GM19240 (cell line): ENCODE measurements around the gene RABL6.
"Not testable (repeated sequence)": the region's sequence is repeated elsewhere in the genome, so short reads cannot be mapped to it uniquely, and the experiment has no call there.

ENCODE experiments used
- DNase-seq: peaks from one replicate; pipeline ENCODE4 v3.0.0; 2011; ENCODE audit warnings: low spot score; ENCODE audit not compliant: insufficient read length

Gene RABL6, protein sequence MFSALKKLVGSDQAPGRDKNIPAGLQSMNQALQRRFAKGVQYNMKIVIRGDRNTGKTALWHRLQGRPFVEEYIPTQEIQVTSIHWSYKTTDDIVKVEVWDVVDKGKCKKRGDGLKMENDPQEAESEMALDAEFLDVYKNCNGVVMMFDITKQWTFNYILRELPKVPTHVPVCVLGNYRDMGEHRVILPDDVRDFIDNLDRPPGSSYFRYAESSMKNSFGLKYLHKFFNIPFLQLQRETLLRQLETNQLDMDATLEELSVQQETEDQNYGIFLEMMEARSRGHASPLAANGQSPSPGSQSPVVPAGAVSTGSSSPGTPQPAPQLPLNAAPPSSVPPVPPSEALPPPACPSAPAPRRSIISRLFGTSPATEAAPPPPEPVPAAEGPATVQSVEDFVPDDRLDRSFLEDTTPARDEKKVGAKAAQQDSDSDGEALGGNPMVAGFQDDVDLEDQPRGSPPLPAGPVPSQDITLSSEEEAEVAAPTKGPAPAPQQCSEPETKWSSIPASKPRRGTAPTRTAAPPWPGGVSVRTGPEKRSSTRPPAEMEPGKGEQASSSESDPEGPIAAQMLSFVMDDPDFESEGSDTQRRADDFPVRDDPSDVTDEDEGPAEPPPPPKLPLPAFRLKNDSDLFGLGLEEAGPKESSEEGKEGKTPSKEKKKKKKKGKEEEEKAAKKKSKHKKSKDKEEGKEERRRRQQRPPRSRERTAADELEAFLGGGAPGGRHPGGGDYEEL

DNA sequence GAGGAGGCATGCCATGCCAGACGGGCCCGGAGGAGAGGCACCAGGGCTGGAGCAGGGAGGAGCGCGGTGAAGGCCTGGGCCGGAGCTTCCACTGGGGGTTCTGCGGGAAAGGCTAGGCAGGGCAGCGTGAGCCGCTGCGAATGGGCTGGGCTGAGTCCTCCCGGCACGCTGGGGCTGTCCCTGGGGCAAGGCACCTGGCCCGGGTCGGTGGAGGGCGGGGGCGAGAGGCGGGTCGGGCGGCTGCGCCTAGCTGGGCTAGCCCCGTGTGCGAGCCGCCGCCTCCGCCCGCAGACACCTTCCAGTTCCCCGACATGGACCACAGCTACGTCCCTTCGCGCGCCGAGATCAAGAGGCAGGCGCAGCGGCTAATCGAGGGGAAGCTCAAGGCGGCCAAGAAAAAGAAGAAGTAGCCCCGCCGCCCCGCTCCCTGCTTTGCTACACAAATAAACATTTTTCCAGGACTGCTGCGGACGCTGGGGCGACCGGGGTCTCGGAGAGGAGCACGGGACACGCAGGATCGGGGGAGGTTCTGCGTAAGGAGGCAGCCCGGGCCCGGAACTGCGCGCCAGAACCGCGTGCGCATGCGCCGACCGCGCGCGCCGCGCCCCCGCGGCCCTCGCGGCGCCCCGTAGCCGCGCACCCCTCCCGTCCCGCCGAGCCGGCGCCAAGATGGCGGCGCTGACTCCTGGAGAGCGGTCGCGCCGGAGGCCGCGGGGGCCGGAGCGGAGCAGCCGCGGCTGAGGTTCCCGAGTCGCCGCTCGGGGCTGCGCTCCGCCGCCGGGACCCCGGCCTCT lies at the start of gene RABL6:
Gene RABL6, plus strand, starts transcription at position 668 of the 794 bp plus-strand sequence. CDS start 249 bp downstream, outside the sequence.
- DNase-seq, result peak; percentile 97

DNA sequence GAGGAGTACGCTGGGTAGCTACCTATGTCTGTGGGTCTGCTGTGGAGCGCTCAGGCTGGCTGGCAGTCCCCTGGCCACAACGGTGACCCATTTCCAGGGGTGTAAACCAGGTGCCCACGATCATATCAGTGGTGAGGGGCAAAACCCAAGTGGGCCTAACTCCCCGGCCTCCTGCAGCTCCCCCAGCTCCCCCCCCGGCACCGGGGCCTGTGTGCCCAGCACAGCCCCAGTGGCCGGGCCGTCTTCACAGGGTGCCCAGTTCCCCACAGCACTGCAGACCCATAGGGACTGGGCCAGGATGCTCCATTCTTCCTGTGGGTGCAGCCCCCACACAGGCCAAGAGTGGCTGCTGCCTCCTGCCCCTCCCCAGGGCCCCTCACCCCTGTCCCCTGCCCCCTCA lies 48.7 kb upstream of the RABL6 start:
- no peak for DNase-seq

DNA sequence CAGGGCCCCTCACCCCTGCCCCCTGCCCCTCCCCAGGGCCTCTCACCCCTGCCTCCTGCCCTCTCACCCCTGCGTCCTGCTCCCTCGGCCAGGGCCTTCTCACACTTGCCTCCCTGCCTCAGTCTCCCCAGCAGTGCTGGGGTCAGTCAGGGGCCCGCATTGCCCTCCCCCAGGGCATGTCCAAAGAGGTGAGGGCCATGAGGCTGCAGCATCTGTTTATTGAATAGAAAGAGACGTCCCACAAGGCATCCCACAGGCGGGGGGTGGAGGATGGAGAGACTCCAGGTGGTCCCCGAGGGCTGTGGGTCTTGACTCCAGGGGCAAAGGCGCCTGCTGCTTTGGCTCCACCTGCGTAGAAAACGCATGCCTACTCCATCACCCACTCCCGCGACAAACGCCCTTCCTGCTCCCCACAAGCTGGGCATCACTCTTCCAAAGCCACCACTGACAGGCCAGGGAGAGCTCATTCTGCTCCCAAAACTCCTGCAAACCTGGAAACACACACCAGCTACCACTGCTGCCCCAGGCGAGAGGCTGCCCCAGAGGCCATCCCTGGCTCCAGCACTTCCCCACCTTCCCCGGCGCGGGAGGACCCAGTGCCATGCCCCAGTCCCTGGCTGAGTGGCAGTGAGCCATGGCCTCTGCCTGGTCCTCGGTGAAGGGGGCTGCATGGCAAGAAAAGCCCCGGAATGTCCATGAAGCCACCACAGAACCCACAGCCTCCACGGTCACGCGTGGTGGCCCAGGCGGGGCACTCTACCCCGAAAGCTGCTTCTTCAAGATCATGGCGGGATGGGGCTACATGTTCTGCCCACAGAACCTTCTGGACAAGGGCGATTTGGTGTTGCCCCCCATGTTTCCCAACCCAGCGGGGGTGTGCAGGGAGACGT lies 48.1 kb upstream of the RABL6 start:
- no peak for DNase-seq

DNA sequence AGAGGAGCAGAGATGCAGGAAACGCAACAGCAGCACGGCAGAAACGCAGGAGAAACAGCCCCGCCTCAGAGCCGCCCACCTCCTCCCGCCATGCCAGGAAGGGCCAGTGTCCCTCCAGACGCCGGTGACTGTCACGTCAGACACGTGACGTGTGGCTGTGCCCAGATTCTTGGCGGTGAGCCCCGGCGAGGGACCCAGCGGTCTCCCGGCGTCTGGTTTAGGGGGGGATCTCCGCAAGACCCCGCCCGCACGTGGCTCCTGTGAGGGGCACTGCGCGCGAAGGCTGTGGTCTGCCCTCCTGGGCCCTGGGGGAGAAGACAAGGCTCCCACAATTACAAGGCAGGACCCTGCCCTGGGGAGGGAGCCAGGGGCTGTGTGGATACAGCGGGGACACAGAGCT lies 47.3 kb upstream of the RABL6 start:
- DNase-seq, result no peak

DNA sequence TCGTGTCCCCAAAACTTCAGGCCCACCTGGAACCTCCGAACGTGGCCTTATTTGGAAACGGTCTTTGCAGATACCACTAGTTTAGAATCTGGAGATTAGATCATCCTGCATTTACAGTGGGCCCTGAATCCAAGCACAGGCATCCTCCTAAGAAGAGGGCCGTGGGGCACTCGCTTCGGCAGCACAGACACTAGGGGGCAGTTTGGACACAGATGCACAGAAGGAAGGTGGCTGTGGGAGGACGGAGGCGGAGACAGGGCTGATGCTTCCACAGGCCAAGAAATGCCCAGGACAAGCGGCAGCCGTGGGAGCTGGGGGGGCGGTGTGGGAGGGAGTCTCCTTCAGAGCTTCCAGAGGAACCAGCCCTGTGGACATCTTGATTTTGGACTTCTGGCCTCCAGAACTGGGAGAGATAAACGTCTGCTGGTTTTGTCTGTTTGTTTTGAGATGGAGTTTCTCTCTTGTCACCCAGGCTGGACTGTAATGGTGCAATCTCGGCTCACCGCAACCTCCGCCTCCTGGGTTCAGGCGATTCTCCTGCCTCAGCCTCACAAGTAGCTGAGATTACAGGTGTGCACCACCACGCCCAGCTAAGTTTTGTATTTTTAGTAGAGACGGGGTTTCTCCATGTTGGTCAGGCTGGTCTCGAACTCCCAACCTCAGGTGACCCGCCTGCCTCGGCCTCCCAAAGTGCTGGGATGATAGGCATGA lies 46.8 kb upstream of the RABL6 start:
- not testable (repeated sequence) for DNase-seq

DNA sequence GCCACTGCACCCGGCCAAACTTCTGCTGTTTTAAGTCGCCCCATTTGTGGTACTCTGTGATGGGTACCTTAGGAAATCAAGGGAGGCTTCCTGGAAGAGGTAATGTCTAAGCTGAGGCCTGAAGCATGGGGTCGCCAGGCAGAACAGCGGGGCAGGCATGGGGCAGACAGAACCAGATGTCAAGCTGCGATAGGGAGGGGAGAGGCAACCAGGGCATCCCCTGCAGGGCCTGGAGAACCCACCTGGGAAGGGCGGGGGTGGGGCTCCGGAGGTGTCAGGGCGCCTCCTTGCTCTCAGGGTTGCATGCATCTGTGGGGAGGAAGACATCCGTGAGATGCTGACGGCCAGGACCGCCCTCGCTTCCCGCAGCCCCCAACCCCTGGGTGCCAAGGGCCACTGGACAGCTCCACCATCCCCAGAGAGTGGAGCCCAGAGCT lies 46.2 kb upstream of the RABL6 start:
- DNase-seq, result no peak

DNA sequence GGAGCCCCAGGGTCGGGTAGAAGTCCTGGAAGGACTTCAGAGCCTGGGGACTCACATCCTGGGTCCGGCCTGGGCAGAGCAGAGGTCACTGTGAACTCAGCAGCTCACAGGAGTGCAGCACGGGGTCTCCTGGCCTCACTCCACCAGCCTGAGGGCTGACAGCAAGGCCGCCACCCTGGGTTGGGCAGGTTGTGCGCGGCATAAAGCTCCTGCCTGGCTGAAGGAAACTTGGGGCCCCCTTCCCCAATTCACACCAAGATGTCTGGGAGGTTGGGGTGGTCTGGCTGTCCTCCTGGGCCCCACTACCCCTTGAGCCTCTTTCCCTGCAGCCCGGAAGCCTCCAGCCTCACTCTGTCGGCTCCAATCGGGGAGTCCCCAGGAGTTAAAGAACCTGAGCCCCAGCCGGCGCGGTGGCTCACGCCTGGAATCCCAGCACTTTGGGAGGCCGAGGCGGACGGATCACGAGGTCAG lies 45.5 kb upstream of the RABL6 start:
- no peak for DNase-seq

DNA sequence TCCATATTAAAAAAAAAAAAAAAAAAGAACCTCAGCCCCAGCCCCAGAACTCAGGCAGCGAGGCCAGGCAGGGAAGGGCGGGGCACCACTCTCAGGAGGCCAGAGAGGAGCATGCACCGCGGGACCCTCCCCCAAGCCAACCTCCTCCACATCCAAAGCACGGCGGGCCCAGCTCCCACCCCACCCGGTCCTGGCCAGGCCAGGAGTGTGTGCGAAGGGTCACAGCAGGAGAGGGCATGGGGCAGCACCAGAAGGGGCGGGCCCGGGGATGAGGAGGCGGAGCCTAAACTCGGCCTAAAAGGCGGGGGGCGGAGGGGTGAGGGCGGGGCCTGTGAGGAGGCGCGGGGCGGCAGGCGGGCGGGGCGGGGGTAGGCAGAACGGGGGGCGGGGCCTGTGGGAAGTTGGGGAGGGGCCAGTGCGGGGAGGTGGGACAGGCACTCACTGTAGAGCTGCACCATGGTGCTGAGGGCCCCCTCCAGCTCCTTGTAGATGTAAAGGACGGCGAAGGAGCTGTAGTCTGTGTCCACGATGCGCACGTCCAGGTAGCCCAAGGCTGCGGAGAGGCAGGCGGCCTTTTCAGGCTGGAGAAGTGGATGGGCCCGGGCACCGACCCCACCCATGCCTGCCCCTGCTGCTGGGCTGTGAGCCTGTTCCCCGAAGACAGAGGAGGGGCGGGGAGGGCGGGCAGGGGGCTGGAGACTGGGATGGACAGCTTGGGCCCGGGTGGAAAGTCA lies 44.7 kb upstream of the RABL6 start:
- DNase-seq, result no peak

DNA sequence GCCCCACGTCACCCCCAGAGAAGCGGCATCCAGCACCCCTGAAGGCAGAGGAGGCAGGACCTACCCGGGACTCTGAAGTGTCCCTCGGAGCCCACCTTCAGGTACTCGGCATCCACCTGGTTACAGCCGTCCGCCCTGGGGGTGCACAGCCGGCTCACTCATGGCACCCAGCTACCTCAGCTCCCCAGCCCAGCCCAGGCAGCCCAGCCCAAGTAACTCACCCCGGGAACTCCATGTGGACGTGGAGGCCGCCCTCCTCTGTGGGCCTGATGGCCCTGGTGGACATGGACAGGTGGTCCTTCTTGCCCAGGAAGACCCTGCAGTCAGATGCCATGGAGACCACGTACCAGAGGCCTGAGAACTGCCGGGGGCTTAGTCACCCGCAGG lies 44.1 kb upstream of the RABL6 start:
- DNase-seq, result no peak

DNA sequence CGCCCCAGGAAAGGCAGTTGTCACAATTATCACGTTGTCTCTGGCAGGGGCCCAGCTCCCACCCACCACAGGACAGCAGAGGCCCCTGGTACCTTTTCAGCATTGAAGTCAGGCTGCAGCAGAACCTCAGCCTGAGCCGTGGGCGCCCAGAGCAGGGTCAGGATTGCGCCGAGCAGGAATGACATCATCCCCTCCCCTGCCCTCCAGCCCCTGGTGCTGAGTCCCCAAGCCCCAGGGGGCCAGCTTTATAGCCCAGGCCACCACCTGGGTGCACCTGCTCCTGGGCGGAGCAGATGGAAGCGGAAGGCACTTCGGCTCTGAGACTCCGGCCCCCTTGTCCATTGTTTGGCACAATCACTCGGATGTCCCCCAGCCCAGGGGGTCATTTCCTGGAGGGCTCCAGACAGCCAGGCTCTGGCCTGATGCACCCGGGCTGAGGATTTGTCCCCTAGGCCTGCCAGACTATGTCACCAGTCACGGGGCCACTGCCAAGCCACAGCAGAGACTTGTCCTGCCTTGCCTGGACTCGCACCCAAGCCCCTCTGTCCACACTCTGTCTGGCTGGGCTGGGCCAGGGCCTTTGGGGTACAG lies 43.4 kb upstream of the RABL6 start, which contains the start of gene LCN15:
Gene LCN15, minus strand, starts transcription at position 218 of the 591 bp plus-strand sequence. Its CDS starts 30 bp downstream, at position 188.
- DNase-seq, result no peak

DNA sequence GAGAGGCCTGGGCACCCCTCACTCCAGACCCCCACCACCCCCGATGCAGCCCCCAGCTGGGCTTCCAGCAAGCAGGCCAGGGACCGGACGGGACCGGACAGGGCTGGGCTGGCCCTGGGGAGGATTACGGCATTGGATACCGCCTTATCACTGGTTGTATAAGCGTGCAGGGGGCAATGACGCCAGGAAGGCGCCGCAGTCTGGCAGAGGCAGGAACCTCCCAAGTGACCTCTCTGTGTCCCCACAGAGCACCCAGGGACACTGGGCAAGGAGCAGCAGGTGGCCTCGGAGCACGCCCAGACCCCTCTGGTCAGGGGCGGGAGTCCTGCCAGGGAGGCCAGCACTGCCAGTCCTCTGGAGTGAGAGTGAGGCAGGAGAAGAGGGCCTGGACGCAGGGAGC lies 42.7 kb upstream of the RABL6 start:
- DNase-seq, result no peak

DNA sequence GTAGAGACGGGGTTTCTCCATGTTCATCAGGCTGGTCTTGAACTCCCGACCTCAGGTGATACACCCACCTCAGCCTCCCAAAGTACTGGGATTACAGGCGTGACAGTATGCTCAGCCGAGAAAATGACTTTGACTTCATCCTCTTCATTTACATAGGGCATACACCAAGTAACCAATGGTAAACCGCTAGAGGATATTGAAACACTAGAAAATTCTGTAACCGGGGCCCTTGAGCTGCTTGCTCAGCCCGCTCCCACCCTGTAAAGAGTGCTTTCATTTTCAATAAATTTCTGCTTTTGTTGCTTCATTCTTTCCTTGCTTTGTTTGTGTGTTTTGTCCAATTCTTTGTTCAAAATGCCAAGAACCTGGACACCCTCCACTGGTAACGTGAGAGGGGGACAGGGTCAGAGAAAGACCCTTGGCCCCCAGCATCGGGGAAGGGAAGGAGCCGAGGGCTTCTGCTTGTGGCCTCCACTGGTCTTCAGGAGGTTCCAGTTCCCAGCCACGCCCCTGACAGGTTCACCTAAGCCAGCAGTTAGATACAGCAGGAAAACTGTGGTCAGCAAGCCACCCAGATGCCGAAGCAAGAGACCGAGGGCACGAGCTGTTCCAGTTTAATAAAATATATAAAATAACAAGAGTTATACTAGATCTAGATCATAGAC lies 41.9 kb upstream of the RABL6 start:
- not testable (repeated sequence) for DNase-seq

DNA sequence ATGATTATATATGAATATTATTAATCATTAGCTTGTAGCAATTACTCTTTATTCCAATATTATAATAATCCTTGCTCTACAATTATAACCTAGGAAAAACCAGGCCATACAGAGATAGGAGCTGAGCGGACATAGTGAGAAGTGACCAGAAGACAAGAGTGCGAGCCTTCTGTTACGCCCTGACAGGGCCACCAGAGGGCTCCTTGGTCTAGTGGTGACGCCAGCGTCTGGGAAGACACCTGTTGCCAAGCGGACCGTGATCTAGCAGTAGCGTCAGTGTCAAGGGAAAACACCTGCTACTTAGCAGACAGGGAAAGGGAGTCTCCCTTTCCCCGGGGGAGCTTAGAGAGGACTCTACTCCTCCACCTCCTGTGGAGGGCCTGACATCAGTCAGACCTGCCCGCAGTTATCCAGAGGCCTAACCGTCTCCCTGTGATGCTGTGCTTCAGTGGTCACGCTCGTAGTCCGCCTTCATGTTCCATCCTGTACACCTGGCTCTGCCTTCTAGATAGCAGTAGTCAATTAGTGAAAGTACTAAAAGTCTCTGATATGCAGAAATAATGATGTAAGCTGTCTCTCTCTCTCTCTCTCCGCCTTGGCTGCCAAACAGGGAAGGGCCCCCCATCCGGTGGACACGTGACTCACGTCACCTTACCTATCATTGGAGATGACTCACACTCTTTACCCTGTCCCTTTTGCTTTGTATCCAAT lies 41.2 kb upstream of the RABL6 start:
- DNase-seq, result not testable (repeated sequence)

DNA sequence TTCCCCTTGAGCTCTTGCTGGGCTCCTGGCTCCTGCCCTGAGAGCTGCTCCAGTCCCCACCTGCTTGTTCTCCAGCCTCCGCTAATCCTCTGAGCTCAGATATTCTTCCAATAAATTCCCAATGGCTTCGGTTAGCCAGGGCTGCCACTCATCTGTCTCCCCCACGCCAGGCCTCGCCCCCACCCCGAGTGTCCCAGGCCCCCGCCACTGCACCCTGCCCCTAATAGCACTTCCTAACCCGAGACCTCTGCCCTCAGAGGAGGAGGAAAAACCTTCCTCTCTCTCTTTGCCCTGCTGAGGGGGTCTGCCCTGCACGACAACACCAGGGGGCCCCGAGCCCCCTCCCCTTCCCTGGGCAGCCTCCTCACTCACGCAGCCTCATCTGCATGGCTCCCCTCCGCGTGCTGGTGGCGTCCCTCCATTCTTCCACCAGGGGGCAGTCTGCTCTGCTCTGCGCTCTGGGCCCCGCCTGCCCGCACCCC lies 38.0 kb upstream of the RABL6 start:
- DNase-seq, result no peak

DNA sequence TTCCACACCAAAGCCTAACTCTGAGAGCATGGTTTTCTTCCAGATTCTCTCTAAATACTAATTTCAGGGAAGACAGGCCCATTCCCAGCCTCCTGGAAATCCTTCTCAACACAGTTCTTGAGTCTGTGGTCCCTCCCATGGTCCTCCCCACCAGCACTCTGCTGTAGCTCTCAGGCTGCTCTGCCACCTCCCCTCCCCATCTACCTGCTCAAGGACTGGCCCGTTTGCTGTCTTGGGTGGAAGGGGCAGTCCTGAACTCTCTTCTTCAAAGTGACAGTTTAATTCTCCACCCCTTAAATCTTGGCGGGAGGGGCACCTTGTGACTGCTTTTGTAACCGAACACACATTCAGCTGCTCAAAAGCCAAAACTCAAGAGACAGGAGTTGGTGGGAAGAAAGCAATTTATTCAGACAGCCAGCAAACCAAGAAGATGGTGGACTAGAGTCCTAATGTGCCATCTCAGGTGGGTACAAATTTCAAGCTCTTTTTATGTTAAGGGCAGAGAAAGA lies 35.8 kb upstream of the RABL6 start:
- no peak for DNase-seq

DNA sequence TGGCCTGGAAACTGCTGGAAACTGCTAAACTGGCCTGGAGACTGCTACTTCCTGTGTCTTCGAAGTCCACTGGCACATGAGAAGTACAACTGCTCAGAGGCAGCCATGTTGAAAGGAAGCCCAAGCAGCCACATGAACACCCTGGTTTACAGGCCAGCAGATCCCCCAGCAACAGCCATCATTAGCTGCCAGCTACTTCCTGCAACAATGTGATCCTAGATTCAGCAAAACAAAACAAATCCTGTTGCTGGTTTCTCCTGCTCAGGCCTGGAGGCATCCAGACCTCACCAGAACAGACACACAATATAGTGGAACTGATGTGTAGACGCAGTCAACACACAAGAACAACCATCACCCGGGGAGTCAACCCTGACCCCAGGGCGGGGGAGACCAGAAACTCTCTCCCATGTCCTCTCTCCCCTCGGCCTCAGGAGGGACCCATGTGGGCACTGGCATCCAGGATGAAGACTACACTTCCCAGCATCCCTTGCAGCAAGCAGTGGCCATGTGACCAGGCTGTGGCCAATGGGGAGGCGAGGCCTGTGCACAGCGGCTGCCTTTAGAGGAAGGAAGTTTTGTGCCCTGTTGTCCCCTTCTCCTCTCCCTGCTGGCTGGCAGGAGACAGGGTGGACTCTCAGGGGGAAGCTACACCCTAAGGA lies 34.2 kb upstream of the RABL6 start:
- DNase-seq, result peak; percentile 69
